Stimulated activated CD4-positive, alpha-beta T cell treated with anti-CD3 and anti-CD28 coated beads, Interleukin-1b, Interleukin-23, amount 100 ng/mL, for 24 hours (primary cell): ENCODE results near the gene KRTAP12-1.
A peak's percentile ranks its signal among the peaks of the same experiment; 100 is the strongest.

Source experiments
- DNase-seq, 4 experiments: peaks; one replicate each; pipeline ENCODE4 v3.0.0-alpha.2; 2020; ENCODE audit warnings: low read depth in 4 of 4, low spot score in 1 of 4

Gene KRTAP12-1

GRCh38 chr21:44711327-44712202 lies 29.6 kb upstream of the KRTAP12-1 start, which contains the start of gene TSPEAR:
Gene TSPEAR, minus strand, starts transcription at chr21:44711572. Its CDS starts 58 bp downstream, at chr21:44711514.
- no peak for DNase-seq

GRCh38 chr21:44710756-44711326 lies 28.9 kb upstream of the KRTAP12-1 start:
- no peak for DNase-seq

- DNase-seq: no peak
These were observed 28.3 kb upstream of the KRTAP12-1 start for GRCh38 chr21:44710294-44710665.

GRCh38 chr21:44709426-44710293 lies 27.7 kb upstream of the KRTAP12-1 start:
- peak in 1 of 4 experiments; percentile 15 for DNase-seq

GRCh38 chr21:44708866-44709425 lies 27.0 kb upstream of the KRTAP12-1 start:
- DNase-seq: no peak

GRCh38 chr21:44708213-44708865 lies 26.4 kb upstream of the KRTAP12-1 start:
- DNase-seq: no peak

- DNase-seq: no peak
These were observed 25.0 kb upstream of the KRTAP12-1 start for GRCh38 chr21:44706706-44707581.

- no peak for DNase-seq
These were observed 24.2 kb upstream of the KRTAP12-1 start for GRCh38 chr21:44706026-44706705.

- no peak for DNase-seq
These were observed 22.7 kb upstream of the KRTAP12-1 start for GRCh38 chr21:44704636-44705001.

- DNase-seq: no peak
These were observed 22.0 kb upstream of the KRTAP12-1 start for GRCh38 chr21:44703731-44704635.

GRCh38 chr21:44702973-44703730 lies 21.2 kb upstream of the KRTAP12-1 start:
- DNase-seq: no peak

GRCh38 chr21:44702111-44702972 lies 20.4 kb upstream of the KRTAP12-1 start:
- DNase-seq: no peak

GRCh38 chr21:44701541-44701940 lies 19.6 kb upstream of the KRTAP12-1 start:
- no peak for DNase-seq

GRCh38 chr21:44701023-44701400 lies 19.0 kb upstream of the KRTAP12-1 start:
- no peak for DNase-seq

GRCh38 chr21:44700101-44701022 lies 18.4 kb upstream of the KRTAP12-1 start:
- no peak for DNase-seq
